Renal cortex interstitium (tissue), 15 donors: ENCODE data around the gene OBSL1. TPM values are rescaled to one million over a fixed set of nuclear protein-coding genes. Genes with fewer than 3 reads are reported as not detected.

Experiments used
- DNase-seq, 11 donors: peaks; one replicate each; pipeline ENCODE4 v3.0.0-alpha.2; 2013; ENCODE audit warnings: low read depth in 9 of 11, low spot score in 4 of 11; ENCODE audit errors: extremely low read depth in 1 of 11
- long read RNA-seq, 16 experiments: transcript quantifications; one replicate each; lab custom pipeline, GENCODE V29; 2026
- polyA plus RNA-seq, 3 donors: library from polyadenylated mRNA; unstranded; fragments of 120-200 nt; gene quantifications; one replicate each; pipeline ENCODE4 v1.2.1, GENCODE V29; 2013; ENCODE audit not compliant: insufficient read length in 3 of 3

The OBSL1 gene
- polyA plus RNA-seq: 100 to 1,000 TPM; 111 to 199 (median 149) TPM
- long read RNA-seq, donor 1, full-length matches to known transcripts: 18 of 18 reads
- long read RNA-seq, donor 1, partial matches to known transcripts: 0 of 18 reads
- long read RNA-seq, donor 1, other reads (novel, unspliced or antisense): 0 of 18 reads
- long read RNA-seq, donor 2, full-length matches to known transcripts: 10 of 38 reads
- long read RNA-seq, donor 2, partial matches to known transcripts: 28 of 38 reads
- long read RNA-seq, donor 2, other reads (novel, unspliced or antisense): 0 of 38 reads
- long read RNA-seq, donor 3, full-length matches to known transcripts: 30 of 66 reads
- long read RNA-seq, donor 3, partial matches to known transcripts: 36 of 66 reads
- long read RNA-seq, donor 3, other reads (novel, unspliced or antisense): 0 of 66 reads
- long read RNA-seq, donor 4, full-length matches to known transcripts: 18 of 62 reads
- long read RNA-seq, donor 4, partial matches to known transcripts: 44 of 62 reads
- long read RNA-seq, donor 4, other reads (novel, unspliced or antisense): 0 of 62 reads
- long read RNA-seq, donor 5: 0 reads
- long read RNA-seq, donor 6, transcript OBSL1-206 (2 exons, 951 nt): major isoform, 6 of 58 reads
- long read RNA-seq, donor 6, partial matches to known transcripts: 41 of 58 reads
- long read RNA-seq, donor 6, other reads (novel, unspliced or antisense): 0 of 58 reads
- long read RNA-seq, donor 7, transcript OBSL1-206 (2 exons, 951 nt): major isoform, 7 of 54 reads
- long read RNA-seq, donor 7, transcript OBSL1-202 (9 exons, 3,297 nt): major isoform, 7 of 54 reads
- long read RNA-seq, donor 7, transcript OBSL1-210 (2 exons, 625 nt): minor isoform, 5 of 54 reads
- long read RNA-seq, donor 7, partial matches to known transcripts: 32 of 54 reads
- long read RNA-seq, donor 7, other reads (novel, unspliced or antisense): 0 of 54 reads
- long read RNA-seq, donor 8, full-length matches to known transcripts: 37 of 79 reads
- long read RNA-seq, donor 8, partial matches to known transcripts: 42 of 79 reads
- long read RNA-seq, donor 8, other reads (novel, unspliced or antisense): 0 of 79 reads
- long read RNA-seq, donor 9, full-length matches to known transcripts: 16 of 56 reads
- long read RNA-seq, donor 9, partial matches to known transcripts: 40 of 56 reads
- long read RNA-seq, donor 9, other reads (novel, unspliced or antisense): 0 of 56 reads
- long read RNA-seq, donor 10, partial matches to known transcripts: 28 of 41 reads
- long read RNA-seq, donor 10, other reads (novel, unspliced or antisense): 0 of 41 reads
- long read RNA-seq, donor 11, transcript OBSL1-202 (9 exons, 3,297 nt): major isoform, 10 of 38 reads
- long read RNA-seq, donor 11, partial matches to known transcripts: 22 of 38 reads
- long read RNA-seq, donor 11, other reads (novel, unspliced or antisense): 0 of 38 reads
- long read RNA-seq, donor 12, full-length matches to known transcripts: 4 of 10 reads
- long read RNA-seq, donor 12, partial matches to known transcripts: 6 of 10 reads
- long read RNA-seq, donor 12, other reads (novel, unspliced or antisense): 0 of 10 reads
- long read RNA-seq, donor 13, full-length matches to known transcripts: 27 of 61 reads
- long read RNA-seq, donor 13, partial matches to known transcripts: 34 of 61 reads
- long read RNA-seq, donor 13, other reads (novel, unspliced or antisense): 0 of 61 reads
- long read RNA-seq, donor 14, transcript OBSL1-202 (9 exons, 3,297 nt): major isoform, 6 of 28 reads
- long read RNA-seq, donor 14, partial matches to known transcripts: 15 of 28 reads
- long read RNA-seq, donor 14, other reads (novel, unspliced or antisense): 0 of 28 reads
- long read RNA-seq, donor 15, partial matches to known transcripts: 18 of 21 reads
- long read RNA-seq, donor 15, other reads (novel, unspliced or antisense): 0 of 21 reads
- long read RNA-seq, donor 16, full-length matches to known transcripts: 41 of 181 reads
- long read RNA-seq, donor 16, partial matches to known transcripts: 140 of 181 reads
- long read RNA-seq, donor 16, other reads (novel, unspliced or antisense): 0 of 181 reads

- DNase-seq: peak in 6 of 11 donors; percentile 53 to 82 (median 72)
Measured at GRCh38 chr2:219571311-219572236, at the start of gene OBSL1. TSS of gene OBSL1 (minus strand) at chr2:219571539. CDS start at chr2:219571232, 307 bp downstream.

GRCh38 chr2:219620546-219620945, 49.2 kb upstream of the OBSL1 start:
- DNase-seq: no peak

- no peak for DNase-seq
Measured at GRCh38 chr2:219619235-219619634, 47.9 kb upstream of the OBSL1 start.

GRCh38 chr2:219618733-219619122, 47.4 kb upstream of the OBSL1 start:
- no peak for DNase-seq

- no peak for DNase-seq
Measured at GRCh38 chr2:219616550-219616949, 45.2 kb upstream of the OBSL1 start.

GRCh38 chr2:219615894-219616293, 44.6 kb upstream of the OBSL1 start:
- no peak for DNase-seq

- DNase-seq: no peak
Measured at GRCh38 chr2:219615036-219615435, 43.7 kb upstream of the OBSL1 start.

GRCh38 chr2:219614076-219614860, 42.9 kb upstream of the OBSL1 start:
- no peak for DNase-seq

- DNase-seq: no peak
Measured at GRCh38 chr2:219613461-219614070, 42.2 kb upstream of the OBSL1 start.

- DNase-seq: no peak
Measured at GRCh38 chr2:219612577-219613286, 41.4 kb upstream of the OBSL1 start.

- no peak for DNase-seq
Measured at GRCh38 chr2:219611866-219612576, 40.7 kb upstream of the OBSL1 start.

- no peak for DNase-seq
Measured at GRCh38 chr2:219611306-219611705, 40.0 kb upstream of the OBSL1 start.

GRCh38 chr2:219609149-219609750, 37.9 kb upstream of the OBSL1 start:
- no peak for DNase-seq
